K562 (cell line): ENCODE data around the gene COL6A1. TPM values are rescaled to one million over a fixed set of nuclear protein-coding genes. Genes with fewer than 3 reads are reported as not detected.

ENCODE experiments used
- ATAC-seq: fragments of 200-7000 bp; cut with Tn5 transposase; 3 replicates; pipeline ENCODE4 v1.9.1; 2020; ENCODE audit warnings: moderate library complexity
- BruUV-seq: library from RNA; stranded (reverse); fragments of 400-500 nt; replicated peaks from 2 replicates; lab custom pipeline; 2021; lab: Mats Ljungman, UMichigan
- CTCF ChIA-PET: fragments of 300-600 bp; formaldehyde crosslinking; extraction: SDS; loops from one replicate; lab custom pipeline; 2021; ENCODE audit warnings: low intra/inter-chr PET ratio; lab: Yijun Ruan, JAX
- POLR2A ChIA-PET: fragments of 300-600, 350-650 bp; sonication (Branson Sonifier 250); formaldehyde crosslinking; extraction: SDS; loops from one replicate; lab custom pipeline; 2021; ENCODE audit warnings: antibody characterized with exemption, inconsistent platforms; lab: Yijun Ruan, JAX
- DNase-seq, 4 experiments: peaks; one replicate each; pipeline versions ENCODE4 v3.0.0 to v3.0.0-alpha.2; 2011 to 2018; ENCODE audit warnings: low spot score in 3 of 4, mixed read lengths in 3 of 4; ENCODE audit errors: extremely low read depth in 1 of 4
- FAIRE-seq: peaks from 2 replicates; lab custom pipeline; 2011; peaks lifted over from hg19 to GRCh38; lab: Jason Lieb, UNC
- H2AFZ ChIP-seq: 2 replicates; pipeline ENCODE4 v1.6.0; 2011; ENCODE audit warnings: low read depth, low read length, control low read depth, inconsistent platforms
- H3K27ac ChIP-seq: fragments of 200-600 bp; 3 replicates; pipeline ENCODE4 v1.8.0; 2011; ENCODE audit warnings: low read depth, mild to moderate bottlenecking, control low read depth, inconsistent platforms, low read length, moderate library complexity, mixed read lengths; ENCODE audit errors: extremely low read depth
- H3K27me3 ChIP-seq, 2 experiments: fragments of 300-600 bp in 1 of 2; 2 replicates in 1 of 2; 3 replicates in 1 of 2; pipeline versions ENCODE4 v1.6.0 to v1.8.0; 2011; ENCODE audit warnings: inconsistent platforms in 2 of 2, low read length in 2 of 2, mild to moderate bottlenecking in 1 of 2, mixed read lengths in 1 of 2, moderate library complexity in 1 of 2; ENCODE audit not compliant: control insufficient read depth in 2 of 2, insufficient read depth in 2 of 2
- H3K36me3 ChIP-seq: fragments of 300-600 bp; 3 replicates; pipeline ENCODE4 v1.8.0; 2011; ENCODE audit warnings: mild to moderate bottlenecking, low read length, inconsistent platforms; ENCODE audit not compliant: control insufficient read depth, insufficient read depth
- H3K4me1 ChIP-seq, 2 experiments: fragments of 200-600 bp in 1 of 2; replicated peaks in 1 of 2; 2 replicates in 1 of 2; 3 replicates in 1 of 2; pipeline versions ENCODE4 v1.5.1 to v1.8.0; 2011; ENCODE audit warnings: inconsistent platforms in 2 of 2, low read length in 2 of 2, mild to moderate bottlenecking in 1 of 2, mixed read lengths in 1 of 2, moderate library complexity in 1 of 2; ENCODE audit not compliant: control insufficient read depth in 2 of 2, insufficient read depth in 2 of 2
- H3K4me2 ChIP-seq: 2 replicates; pipeline ENCODE4 v1.6.1; 2011; ENCODE audit warnings: low read length, control low read depth, inconsistent platforms, mixed read lengths; ENCODE audit not compliant: insufficient read depth
- H3K4me3 ChIP-seq: fragments of 200-600 bp; sonication (generic), shearing (Covaris generic); 2 replicates; pipeline ENCODE4 v1.5.1; 2016; ENCODE audit warnings: control low read depth, inconsistent platforms
- H3K79me2 ChIP-seq: fragments of 200-600 bp; 3 replicates; pipeline ENCODE4 v1.8.0; 2011; ENCODE audit warnings: low read length, inconsistent platforms; ENCODE audit not compliant: control insufficient read depth, insufficient read depth
- H3K9ac ChIP-seq, 2 experiments: 2 replicates each; pipeline versions ENCODE4 v1.6.0 to v1.6.1; 2011; ENCODE audit warnings: low read depth in 2 of 2, low read length in 2 of 2, control low read depth in 1 of 2, inconsistent platforms in 1 of 2, mild to moderate bottlenecking in 1 of 2, mixed read lengths in 1 of 2; ENCODE audit not compliant: insufficient read depth in 1 of 2
- H3K9me1 ChIP-seq: one replicate; pipeline ENCODE4 v1.6.0; 2011; ENCODE audit warnings: inconsistent platforms, mild to moderate bottlenecking, low read length, moderate library complexity; ENCODE audit not compliant: control insufficient read depth, insufficient read depth
- H3K9me3 ChIP-seq: replicated peaks from 2 replicates; pipeline ENCODE4 v1.5.1; 2011; ENCODE audit warnings: low read depth, low read length, inconsistent platforms; ENCODE audit not compliant: control insufficient read depth, insufficient read depth
- H4K20me1 ChIP-seq: replicated peaks from 2 replicates; pipeline ENCODE4 v1.6.1; 2011; ENCODE audit warnings: low read length, inconsistent platforms, mixed read lengths; ENCODE audit not compliant: control insufficient read depth, insufficient read depth
- ASH1L ChIP-seq: fragments of 450-650 bp; IDR thresholded peaks from 2 replicates; pipeline ENCODE4 v1.6.1; 2018; ENCODE audit warnings: borderline replicate concordance, mild to moderate bottlenecking, low read depth; ENCODE audit not compliant: partially characterized antibody
- BACH1 ChIP-seq: fragments of 200-800 bp; sonication (Bioruptor generic); IDR thresholded peaks from 2 replicates; pipeline ENCODE4 v1.6.1; 2016; ENCODE audit warnings: missing genetic modification characterization, missing compliant biosample characterization
- BHLHE40 ChIP-seq: IDR thresholded peaks from 2 replicates; pipeline ENCODE4 v1.6.1; 2011; ENCODE audit warnings: low read length, improper control_type of control experiment
- CHD2 ChIP-seq: IDR thresholded peaks from 2 replicates; pipeline ENCODE4 v1.6.1; 2011; ENCODE audit warnings: low read depth, low read length
- JUN ChIP-seq, 2 experiments: sonication (generic) in 1 of 2; formaldehyde crosslinking in 1 of 2; IDR thresholded peaks; 2 replicates each; pipeline versions ENCODE4 v1.6.1 to v1.8.0; 2012 to 2022; ENCODE audit warnings: borderline replicate concordance in 2 of 2, mild to moderate bottlenecking in 2 of 2, improper control_type of control experiment in 1 of 2, low read depth in 1 of 2, low read length in 1 of 2, missing genetic modification reagents in 1 of 2
- MAFF ChIP-seq: IDR thresholded peaks from 2 replicates; pipeline ENCODE4 v1.6.1; 2012; ENCODE audit warnings: low read length, improper control_type of control experiment
- NCOA1 ChIP-seq: fragments of 450-650 bp; IDR thresholded peaks from 2 replicates; pipeline ENCODE4 v1.6.1; 2016; ENCODE audit warnings: low read depth
- NFE2L1 ChIP-seq: fragments of 450-650 bp; IDR thresholded peaks from 2 replicates; pipeline ENCODE4 v1.6.1; 2016; ENCODE audit warnings: missing genetic modification characterization, low read depth, mild to moderate bottlenecking, missing compliant biosample characterization, moderate library complexity, borderline replicate concordance
- TFE3 ChIP-seq: fragments of 450-650 bp; formaldehyde crosslinking; IDR thresholded peaks from 2 replicates; pipeline ENCODE4 v1.4.0; 2020; ENCODE audit warnings: mild to moderate bottlenecking, mixed read lengths
- THRA ChIP-seq: fragments of 450-650 bp; IDR thresholded peaks from 2 replicates; pipeline ENCODE4 v1.6.1; 2017; ENCODE audit warnings: mild to moderate bottlenecking, moderate library complexity
- ZBTB34 ChIP-seq: fragments of 250-450 bp; sonication (Bioruptor Pico); IDR thresholded peaks from 2 replicates; pipeline ENCODE4 v1.8.0; 2021; ENCODE audit warnings: mild to moderate bottlenecking, moderate library complexity
- ZBTB43 ChIP-seq: sonication (generic); formaldehyde crosslinking; IDR thresholded peaks from 2 replicates; pipeline ENCODE4 v1.8.0; 2023; ENCODE audit warnings: mild to moderate bottlenecking, missing genetic modification reagents
- ZNF124 ChIP-seq: sonication (generic); formaldehyde crosslinking; IDR thresholded peaks from 2 replicates; pipeline ENCODE4 v1.8.1; 2022; ENCODE audit warnings: missing genetic modification reagents
- ZNF197 ChIP-seq: fragments of 200-800 bp; sonication (Bioruptor generic); IDR thresholded peaks from 2 replicates; pipeline ENCODE4 v1.6.1; 2016; ENCODE audit warnings: low read depth, missing genetic modification characterization, missing compliant biosample characterization
- ZSCAN29 ChIP-seq: fragments of 450-650 bp; IDR thresholded peaks from 2 replicates; pipeline ENCODE4 v1.6.1; 2017
- WGBS: fragments of 100-300 bp; shearing (Covaris generic); methylation state at CpG from one replicate; pipeline ENCODE4 v1.1.6; 2016; ENCODE audit warnings: low coverage, mixed read lengths; ENCODE audit not compliant: insufficient coverage; ENCODE audit errors: missing lambda C conversion rate; 5-methylcytosine and 5-hydroxymethylcytosine counted together
- in situ Hi-C: fragments of 300-500 bp; cut with MboI; formaldehyde crosslinking; loops from 4 replicates; pipeline ENCODE4 v1.15.0; 2018; ENCODE audit warnings: inconsistent platforms, mixed read lengths
- intact Hi-C: fragments of 100-400 bp; cut with micrococcal nuclease; formaldehyde crosslinking; loops from 2 replicates; pipeline ENCODE4 v1.14.2; 2022
- polyA plus RNA-seq, 8 experiments: library from polyadenylated mRNA; depleted of rRNA in 4 of 8; stranded (reverse) in 5 of 8; unstranded in 3 of 8; fragments of >200 nt; fragmentation: Nextera tagmentation in 2 of 8; fragmentation: Illumina TruSeq in 1 of 8; extraction: Ambion mirVana in 2 of 8; extraction: Trizol in 1 of 8; gene quantifications; 2 replicates each; pipeline versions ENCODE4 v1.2.1 to v1.2.3, GENCODE V29; 2011 to 2014; ENCODE audit warnings: inconsistent platforms in 1 of 8, missing spikeins in 1 of 8
- total RNA-seq, 7 experiments: library from RNA; depleted of rRNA in 6 of 7; stranded (reverse); fragments of >200 nt in 6 of 7; fragmentation: Illumina TruSeq in 2 of 7; extraction: Trizol in 2 of 7; gene quantifications; 2 replicates each; pipeline versions ENCODE4 v1.2.1 to v1.2.3, GENCODE V29; 2011 to 2021; ENCODE audit warnings: low replicate concordance in 1 of 7

COL6A1 gene
- total and polyA plus RNA-seq, 9 of the 15 experiments (the other 6 are each of a cell fraction or from before 2014, with no cell fraction given) = 0.07 to 1.3 (median 0.14) TPM; not detected in 3

- WGBS = 28% methylated on average over 12 of the region's 12 CpGs
- no peak for FAIRE-seq
Measured at GRCh38 chr21:46046471-46046870, 64.9 kb downstream of the COL6A1 start.

More at GRCh38 chr21:46046471-46046870, 64.9 kb downstream of the COL6A1 start:
- CTCF ChIA-PET = no interaction called here
- Histone ChIP-seq H3K27ac (no peak overlapping the region), H3K9ac (no peak overlapping the region), H3K4me2 (no peak overlapping the region), H3K9me3 (no peaks in the 10 kb centered on the region), H2AFZ (no peak overlapping the region), H3K27me3 (peaks cover 4 to 21% of the 10 kb centered on the region in 2 experiments; a peak in 3 of 5 replicates), H3K9me1 (no peaks in the 10 kb centered on the region), H3K4me3 (no peak overlapping the region), H3K36me3 (no peaks in the 10 kb centered on the region), H4K20me1 (no peaks in the 10 kb centered on the region), H3K79me2 (no peaks in the 10 kb centered on the region), H3K4me1 (peaks cover 0 to 14% of the 10 kb centered on the region in 2 experiments; a peak in 1 of 5 replicates)
- intact Hi-C loops = loop anchor here (10.0 kb wide), 1 partner anchor 72 kb away; no protein-coding TSS in a partner anchor
- in situ Hi-C loops = no loop called here
- no peak for DNase-seq
- POLR2A ChIA-PET = interaction anchor here (0.5 to 1.4 kb wide), 3 partner anchors 16 to 35 kb away, joined by 3 to 4 read pairs (median 3); no protein-coding TSS in a partner anchor
- no peak for TF ChIP-seq ASH1L
- no peak for TF ChIP-seq BHLHE40
- TF ChIP-seq ZNF124 (CRISPR knock-in tag) = no peak
- TF ChIP-seq ZNF197 (CRISPR knock-in tag) = no peak
- no peak for TF ChIP-seq ZSCAN29
- no peak for TF ChIP-seq NCOA1
- TF ChIP-seq MAFF = no peak
- TF ChIP-seq ZBTB34 (CRISPR knock-in tag) = no peak
- no peak for TF ChIP-seq THRA
- TF ChIP-seq NFE2L1 (tag) = no peak
- TF ChIP-seq CHD2 = no peak
- TF ChIP-seq ZBTB43 (CRISPR knock-in tag) = no peak
- no peak for TF ChIP-seq JUN (IDR thresholded peaks at IDR 0.05; ENCODE audit: borderline replicate concordance, low read depth, low read length)
- no peak for TF ChIP-seq JUN (CRISPR knock-in tag; IDR thresholded peaks at IDR 0.05; ENCODE audit: borderline replicate concordance)
- TF ChIP-seq BACH1 (tag) = no peak
- no peak for TF ChIP-seq TFE3
- ATAC-seq = peak; percentile 38; the same call in 2 of the 3 replicates
- BruUV-seq = no TSS peak
